OCI-LY1 (cell line): ENCODE data around the gene DLL4.

Experiments used
- H2AFZ ChIP-seq: fragments of 200-600 bp; sonication (generic), shearing (Covaris generic); 2 replicates; pipeline ENCODE4 v1.6.0; 2014; ENCODE audit warnings: antibody characterized with exemption, mild to moderate bottlenecking, low read length
- H3F3A ChIP-seq: fragments of 200-600 bp; sonication (generic), shearing (Covaris generic); 2 replicates; pipeline ENCODE4 v1.6.0; 2014; ENCODE audit warnings: mild to moderate bottlenecking, antibody characterized with exemption, low read length, moderate library complexity; ENCODE audit not compliant: insufficient read depth
- H3K27ac ChIP-seq: fragments of 200-600 bp; sonication (generic); 2 replicates; pipeline ENCODE4 v1.5.1; 2014; ENCODE audit warnings: low read length, mixed run types, mild to moderate bottlenecking, low read depth; ENCODE audit not compliant: poor library complexity, severe bottlenecking
- H3K27me3 ChIP-seq: fragments of 200-600 bp; sonication (generic); 2 replicates; pipeline ENCODE4 v1.6.0; 2014; ENCODE audit warnings: antibody characterized with exemption, mild to moderate bottlenecking, low read length, moderate library complexity; ENCODE audit not compliant: insufficient read depth
- H3K36me3 ChIP-seq: fragments of 200-600 bp; sonication (generic); 2 replicates; pipeline ENCODE4 v1.6.1; 2014; ENCODE audit warnings: mild to moderate bottlenecking, antibody characterized with exemption, low read length, moderate library complexity, mixed read lengths; ENCODE audit not compliant: insufficient read depth
- H3K4me1 ChIP-seq: fragments of 200-600 bp; sonication (generic); 2 replicates; pipeline ENCODE4 v1.5.1; 2014; ENCODE audit warnings: mild to moderate bottlenecking, low read length, moderate library complexity; ENCODE audit not compliant: insufficient read depth, severe bottlenecking
- H3K4me2 ChIP-seq: fragments of 200-600 bp; sonication (generic), shearing (Covaris generic); 2 replicates; pipeline ENCODE4 v1.6.1; 2014; ENCODE audit warnings: low read length
- H3K4me3 ChIP-seq: fragments of 200-600 bp; sonication (generic); 2 replicates; pipeline ENCODE4 v1.5.1; 2014; ENCODE audit warnings: low read length, low read depth, mild to moderate bottlenecking, mixed read lengths; ENCODE audit not compliant: poor library complexity, severe bottlenecking
- H3K79me2 ChIP-seq: fragments of 200-600 bp; shearing (Covaris generic); 2 replicates; pipeline ENCODE4 v1.6.1; 2016; ENCODE audit warnings: mixed run types, low read length, mixed read lengths; ENCODE audit not compliant: insufficient read depth
- H3K9ac ChIP-seq: fragments of 200-600 bp; sonication (generic), shearing (Covaris generic); 2 replicates; pipeline ENCODE4 v1.6.1; 2014; ENCODE audit warnings: mild to moderate bottlenecking, low read length, mixed read lengths
- H3K9me2 ChIP-seq: fragments of 200-600 bp; sonication (generic), shearing (Covaris generic); 2 replicates; pipeline ENCODE4 v1.6.1; 2014; ENCODE audit warnings: low read depth, mild to moderate bottlenecking, low read length, mixed read lengths
- H3K9me3 ChIP-seq: fragments of 200-600 bp; shearing (Covaris generic); 2 replicates; pipeline ENCODE4 v1.6.1; 2014; ENCODE audit warnings: low read length, mixed read lengths
- H4K20me1 ChIP-seq: fragments of 200-600 bp; sonication (generic), shearing (Covaris generic); 2 replicates; pipeline ENCODE4 v1.6.0; 2016; ENCODE audit warnings: mild to moderate bottlenecking, low read length; ENCODE audit not compliant: insufficient read depth
- EZH2 ChIP-seq: fragments of 200-600 bp; sonication (generic), shearing (Covaris generic); IDR thresholded peaks from 2 replicates; pipeline ENCODE4 v1.8.0; 2017; ENCODE audit warnings: borderline replicate concordance, mixed run types, mild to moderate bottlenecking, antibody characterized with exemption, low read length, moderate library complexity, mixed read lengths
- TF ChIP-seq, protein P1 (sequence below): fragments of 200-600 bp; sonication (generic), shearing (Covaris generic); IDR thresholded peaks from 2 replicates; pipeline ENCODE4 v1.5.1; 2017; ENCODE audit warnings: mild to moderate bottlenecking, antibody characterized with exemption, low read length, moderate library complexity, mixed read lengths

The DLL4 gene

DNA sequence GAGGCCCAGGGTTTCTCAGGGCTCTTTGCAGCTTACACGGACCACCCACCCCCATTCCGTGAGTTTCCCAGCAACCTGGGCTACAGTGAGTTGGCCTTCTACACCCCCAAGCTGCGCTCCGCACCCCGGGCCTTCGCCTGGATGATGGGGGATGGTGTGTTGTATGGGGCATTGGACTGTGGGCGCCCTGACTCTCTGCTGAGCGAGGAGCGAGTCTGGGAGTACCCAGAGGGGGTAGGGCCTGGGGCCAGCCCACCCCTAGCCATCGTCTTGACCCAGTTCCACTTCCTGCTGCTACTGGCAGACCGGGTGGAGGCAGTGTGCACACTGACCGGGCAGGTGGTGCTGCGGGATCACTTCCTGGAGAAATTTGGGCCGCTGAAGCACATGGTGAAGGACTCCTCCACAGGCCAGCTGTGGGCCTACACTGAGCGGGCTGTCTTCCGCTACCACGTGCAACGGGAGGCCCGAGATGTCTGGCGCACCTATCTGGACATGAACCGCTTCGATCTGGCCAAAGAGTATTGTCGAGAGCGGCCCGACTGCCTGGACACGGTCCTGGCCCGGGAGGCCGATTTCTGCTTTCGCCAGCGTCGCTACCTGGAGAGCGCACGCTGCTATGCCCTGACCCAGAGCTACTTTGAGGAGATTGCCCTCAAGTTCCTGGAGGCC is 29.5 kb upstream of the DLL4 start:
- Histone ChIP-seq H3K9me2 (no peaks in the 10 kb centered on the region), H3K4me1 (peaks cover 29% of the 10 kb centered on the region), H3K79me2 (no peaks in the 10 kb centered on the region), H4K20me1 (no peaks in the 10 kb centered on the region), H3K4me2 (no peak overlapping the region), H3K27ac (no peak overlapping the region), H3K9me3 (no peaks in the 10 kb centered on the region), H3K4me3 (no peak overlapping the region), H3F3A (0 out of 2 replicates have a peak, but pooled peaks cover 4% of the 10 kb centered on the region), H3K36me3 (peaks cover 67% of the 10 kb centered on the region), H2AFZ (no peak overlapping the region), H3K9ac (no peak overlapping the region), H3K27me3 (no peaks in the 10 kb centered on the region)
- no peak for TF ChIP-seq EZH2
- TF ChIP-seq, protein P1, sequence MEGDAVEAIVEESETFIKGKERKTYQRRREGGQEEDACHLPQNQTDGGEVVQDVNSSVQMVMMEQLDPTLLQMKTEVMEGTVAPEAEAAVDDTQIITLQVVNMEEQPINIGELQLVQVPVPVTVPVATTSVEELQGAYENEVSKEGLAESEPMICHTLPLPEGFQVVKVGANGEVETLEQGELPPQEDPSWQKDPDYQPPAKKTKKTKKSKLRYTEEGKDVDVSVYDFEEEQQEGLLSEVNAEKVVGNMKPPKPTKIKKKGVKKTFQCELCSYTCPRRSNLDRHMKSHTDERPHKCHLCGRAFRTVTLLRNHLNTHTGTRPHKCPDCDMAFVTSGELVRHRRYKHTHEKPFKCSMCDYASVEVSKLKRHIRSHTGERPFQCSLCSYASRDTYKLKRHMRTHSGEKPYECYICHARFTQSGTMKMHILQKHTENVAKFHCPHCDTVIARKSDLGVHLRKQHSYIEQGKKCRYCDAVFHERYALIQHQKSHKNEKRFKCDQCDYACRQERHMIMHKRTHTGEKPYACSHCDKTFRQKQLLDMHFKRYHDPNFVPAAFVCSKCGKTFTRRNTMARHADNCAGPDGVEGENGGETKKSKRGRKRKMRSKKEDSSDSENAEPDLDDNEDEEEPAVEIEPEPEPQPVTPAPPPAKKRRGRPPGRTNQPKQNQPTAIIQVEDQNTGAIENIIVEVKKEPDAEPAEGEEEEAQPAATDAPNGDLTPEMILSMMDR: no peak

DNA sequence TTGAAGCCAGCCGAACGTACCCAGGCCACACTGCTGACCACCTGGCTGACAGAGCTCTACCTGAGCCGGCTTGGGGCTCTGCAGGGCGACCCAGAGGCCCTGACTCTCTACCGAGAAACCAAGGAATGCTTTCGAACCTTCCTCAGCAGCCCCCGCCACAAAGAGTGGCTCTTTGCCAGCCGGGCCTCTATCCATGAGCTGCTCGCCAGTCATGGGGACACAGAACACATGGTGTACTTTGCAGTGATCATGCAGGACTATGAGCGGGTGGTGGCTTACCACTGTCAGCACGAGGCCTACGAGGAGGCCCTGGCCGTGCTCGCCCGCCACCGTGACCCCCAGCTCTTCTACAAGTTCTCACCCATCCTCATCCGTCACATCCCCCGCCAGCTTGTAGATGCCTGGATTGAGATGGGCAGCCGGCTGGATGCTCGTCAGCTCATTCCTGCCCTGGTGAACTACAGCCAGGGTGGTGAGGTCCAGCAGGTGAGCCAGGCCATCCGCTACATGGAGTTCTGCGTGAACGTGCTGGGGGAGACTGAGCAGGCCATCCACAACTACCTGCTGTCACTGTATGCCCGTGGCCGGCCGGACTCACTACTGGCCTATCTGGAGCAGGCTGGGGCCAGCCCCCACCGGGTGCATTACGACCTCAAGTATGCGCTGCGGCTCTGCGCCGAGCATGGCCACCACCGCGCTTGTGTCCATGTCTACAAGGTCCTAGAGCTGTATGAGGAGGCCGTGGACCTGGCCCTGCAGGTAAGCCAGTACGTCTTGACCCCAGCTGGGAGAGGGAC is 28.7 kb upstream of the DLL4 start:
- Histone ChIP-seq H3F3A (0 out of 2 replicates have a peak, but pooled peaks cover 4% of the 10 kb centered on the region), H3K27ac (no peak overlapping the region), H4K20me1 (no peaks in the 10 kb centered on the region), H3K36me3 (peaks cover 70% of the 10 kb centered on the region), H3K9me3 (no peaks in the 10 kb centered on the region), H3K9ac (no peak overlapping the region), H3K4me1 (peaks cover 24% of the 10 kb centered on the region), H3K79me2 (no peaks in the 10 kb centered on the region), H3K9me2 (no peaks in the 10 kb centered on the region), H3K4me2 (no peak overlapping the region), H3K4me3 (no peak overlapping the region), H2AFZ (no peak overlapping the region), H3K27me3 (no peaks in the 10 kb centered on the region)
- TF ChIP-seq EZH2: no peak
- TF ChIP-seq, protein P1: no peak

DNA sequence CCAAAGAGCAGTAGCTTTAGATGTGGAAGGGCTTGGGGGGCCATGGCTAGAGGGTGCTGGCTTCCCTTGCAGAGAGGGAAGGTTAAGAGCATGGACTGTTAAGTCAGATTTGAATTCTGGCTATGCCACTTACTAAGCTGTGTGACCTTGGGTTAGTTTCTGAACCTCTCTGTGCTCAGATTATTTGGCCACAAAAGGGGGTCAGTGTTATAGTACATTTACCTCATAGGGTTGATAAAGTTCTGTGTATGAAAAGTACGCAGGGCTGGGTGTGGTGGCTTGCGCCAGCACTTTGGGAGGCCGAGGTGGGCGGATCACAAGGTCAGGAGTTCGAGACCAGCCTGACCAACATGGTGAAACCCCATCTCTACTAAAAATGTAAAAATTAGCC is 28.1 kb upstream of the DLL4 start:
- Histone ChIP-seq H3K27ac (no peak overlapping the region), H3K27me3 (no peaks in the 10 kb centered on the region), H3K79me2 (no peaks in the 10 kb centered on the region), H3K9ac (no peak overlapping the region), H4K20me1 (no peaks in the 10 kb centered on the region), H3K4me1 (peaks cover 24% of the 10 kb centered on the region), H3K4me3 (no peak overlapping the region), H3K4me2 (no peak overlapping the region), H3K36me3 (peaks cover 68% of the 10 kb centered on the region), H3K9me2 (no peaks in the 10 kb centered on the region), H3K9me3 (no peaks in the 10 kb centered on the region), H3F3A (0 out of 2 replicates have a peak, but pooled peaks cover 4% of the 10 kb centered on the region), H2AFZ (no peak overlapping the region)
- no peak for TF ChIP-seq EZH2
- TF ChIP-seq, protein P1: no peak
